A673 (cell line): ENCODE results near the gene SPAG6.

Experiments used
- EZH2 ChIP-seq: fragments of 200-600 bp; sonication (generic); IDR thresholded peaks from 2 replicates; pipeline ENCODE4 v1.6.1; 2017; ENCODE audit warnings: borderline replicate concordance, low read depth, mild to moderate bottlenecking, mixed read lengths, antibody characterized with exemption, low read length; ENCODE audit not compliant: poor library complexity, severe bottlenecking
- TF ChIP-seq, protein P1 (sequence below): fragments of 300-800, 200-600 bp; sonication (generic); conservative IDR thresholded peaks from 2 replicates; pipeline ENCODE4 v1.5.1; 2017; ENCODE audit warnings: low read depth, mild to moderate bottlenecking, antibody characterized with exemption, low read length, moderate library complexity, mixed read lengths

DNA sequence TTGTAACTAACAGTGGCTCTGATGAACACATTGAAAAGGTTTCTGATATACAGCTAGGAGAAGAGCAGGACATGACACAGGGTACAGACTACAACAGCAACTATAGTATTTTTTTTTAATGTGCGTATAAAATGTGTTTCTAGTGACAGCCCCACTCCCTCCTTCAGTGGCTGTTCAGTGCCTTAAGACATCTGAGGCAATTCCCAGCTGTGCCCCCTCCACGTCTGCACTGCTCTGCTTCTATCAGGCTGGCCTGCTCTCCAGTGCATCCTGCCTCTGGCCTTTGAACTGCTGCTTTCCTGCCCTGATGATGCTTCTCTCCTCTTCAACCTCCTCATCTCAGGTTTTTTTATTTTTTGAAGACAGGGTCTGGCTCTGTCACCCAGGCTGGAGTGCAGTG, 111.2 kb downstream of the SPAG6 start:
- TF ChIP-seq, protein P1, sequence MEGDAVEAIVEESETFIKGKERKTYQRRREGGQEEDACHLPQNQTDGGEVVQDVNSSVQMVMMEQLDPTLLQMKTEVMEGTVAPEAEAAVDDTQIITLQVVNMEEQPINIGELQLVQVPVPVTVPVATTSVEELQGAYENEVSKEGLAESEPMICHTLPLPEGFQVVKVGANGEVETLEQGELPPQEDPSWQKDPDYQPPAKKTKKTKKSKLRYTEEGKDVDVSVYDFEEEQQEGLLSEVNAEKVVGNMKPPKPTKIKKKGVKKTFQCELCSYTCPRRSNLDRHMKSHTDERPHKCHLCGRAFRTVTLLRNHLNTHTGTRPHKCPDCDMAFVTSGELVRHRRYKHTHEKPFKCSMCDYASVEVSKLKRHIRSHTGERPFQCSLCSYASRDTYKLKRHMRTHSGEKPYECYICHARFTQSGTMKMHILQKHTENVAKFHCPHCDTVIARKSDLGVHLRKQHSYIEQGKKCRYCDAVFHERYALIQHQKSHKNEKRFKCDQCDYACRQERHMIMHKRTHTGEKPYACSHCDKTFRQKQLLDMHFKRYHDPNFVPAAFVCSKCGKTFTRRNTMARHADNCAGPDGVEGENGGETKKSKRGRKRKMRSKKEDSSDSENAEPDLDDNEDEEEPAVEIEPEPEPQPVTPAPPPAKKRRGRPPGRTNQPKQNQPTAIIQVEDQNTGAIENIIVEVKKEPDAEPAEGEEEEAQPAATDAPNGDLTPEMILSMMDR, result no peak
- no peak for TF ChIP-seq EZH2
